Keratinocyte (primary cell): ENCODE data around the gene EGFR. TPM values are rescaled to one million over a fixed set of nuclear protein-coding genes. Genes with fewer than 3 reads are reported as not detected.

Experiments
- DNase-seq: peaks from one replicate; pipeline ENCODE4 v3.0.0-alpha.2; 2011; ENCODE audit warnings: low read depth, missing footprints, low spot score
- FAIRE-seq: peaks from 2 replicates; lab custom pipeline; 2011; peaks lifted over from hg19 to GRCh38; lab: Jason Lieb, UNC
- H2AFZ ChIP-seq: 2 replicates; pipeline ENCODE4 v1.6.0; 2012; ENCODE audit warnings: low read length, control low read depth, inconsistent platforms; ENCODE audit not compliant: control insufficient read depth
- H3K27ac ChIP-seq: 2 replicates; pipeline ENCODE4 v1.5.1; 2011; ENCODE audit warnings: low read length; ENCODE audit not compliant: control insufficient read depth, insufficient read depth
- H3K27me3 ChIP-seq: 3 replicates; pipeline ENCODE4 v1.6.0; 2011; ENCODE audit warnings: low read length; ENCODE audit not compliant: control insufficient read depth, insufficient read depth; ENCODE audit errors: extremely low read depth
- H3K36me3 ChIP-seq, 2 experiments: 2 replicates in 1 of 2; 3 replicates in 1 of 2; pipeline ENCODE4 v1.5.1; 2011; ENCODE audit warnings: low read length in 2 of 2, mild to moderate bottlenecking in 1 of 2; ENCODE audit not compliant: control insufficient read depth in 2 of 2, insufficient read depth in 2 of 2; ENCODE audit errors: extremely low read depth in 1 of 2
- H3K4me1 ChIP-seq: 3 replicates; pipeline ENCODE4 v1.5.1; 2011; ENCODE audit warnings: low read length; ENCODE audit not compliant: control insufficient read depth, insufficient read depth; ENCODE audit errors: extremely low read depth
- H3K4me2 ChIP-seq: 3 replicates; pipeline ENCODE4 v1.6.0; 2011; ENCODE audit warnings: low read depth, low read length; ENCODE audit not compliant: control insufficient read depth, insufficient read depth; ENCODE audit errors: extremely low read depth
- H3K4me3 ChIP-seq, 3 experiments: fragments of 200-600 bp in 1 of 3; sonication (generic) in 1 of 3; 2 replicates in 2 of 3; 3 replicates in 1 of 3; pipeline ENCODE4 v1.5.1; 2011 to 2016; ENCODE audit warnings: low read length in 3 of 3, mild to moderate bottlenecking in 3 of 3, control low read depth in 2 of 3, inconsistent platforms in 1 of 3, low read depth in 1 of 3, mixed read lengths in 1 of 3, mixed run types in 1 of 3, moderate library complexity in 1 of 3; ENCODE audit not compliant: control insufficient read depth in 2 of 3, insufficient read depth in 2 of 3; ENCODE audit errors: extremely low read depth in 1 of 3
- H3K79me2 ChIP-seq: 2 replicates; pipeline ENCODE4 v1.6.0; 2012; ENCODE audit warnings: low read length; ENCODE audit not compliant: control insufficient read depth, insufficient read depth
- H3K9ac ChIP-seq: 3 replicates; pipeline ENCODE4 v1.6.0; 2011; ENCODE audit warnings: low read length; ENCODE audit not compliant: control insufficient read depth, insufficient read depth; ENCODE audit errors: extremely low read depth
- H3K9me1 ChIP-seq: 3 replicates; pipeline ENCODE4 v1.6.0; 2011; ENCODE audit warnings: low read length; ENCODE audit not compliant: control insufficient read depth, insufficient read depth; ENCODE audit errors: extremely low read depth
- H3K9me3 ChIP-seq: 2 replicates; pipeline ENCODE4 v1.5.1; 2012; ENCODE audit warnings: low read depth, low read length; ENCODE audit not compliant: control insufficient read depth
- H4K20me1 ChIP-seq: 3 replicates; pipeline ENCODE4 v1.6.0; 2011; ENCODE audit warnings: low read length; ENCODE audit not compliant: control insufficient read depth, insufficient read depth; ENCODE audit errors: extremely low read depth
- EZH2 ChIP-seq: IDR thresholded peaks from one replicate; pipeline ENCODE4 v1.6.1; 2012; ENCODE audit warnings: inconsistent platforms, mild to moderate bottlenecking, low read length, moderate library complexity
- dilution Hi-C: fragments of 300-500 bp; cut with MboI; formaldehyde crosslinking; loops from one replicate; pipeline ENCODE4 v1.7.0; 2020; ENCODE audit warnings: low sequenced_read_pairs; ENCODE audit not compliant: extremely low pct_ligation_motif_present
- polyA plus RNA-seq, 5 experiments: library from polyadenylated mRNA; depleted of rRNA in 3 of 5; stranded (reverse) in 3 of 5; stranded (forward) in 1 of 5; unstranded in 1 of 5; fragments of >200 nt; gene quantifications; 1 replicate in 1 of 5; 2 replicates in 3 of 5; 3 replicates in 1 of 5; pipeline versions ENCODE4 v1.2.1 to v1.2.3, GENCODE V29; 2011 to 2012; ENCODE audit warnings: missing spikeins in 2 of 5, low read depth in 1 of 5, low replicate concordance in 1 of 5
- TF ChIP-seq, protein P1 (sequence below), 3 experiments: IDR thresholded peaks in 1 of 3; conservative IDR thresholded peaks in 1 of 3; optimal IDR thresholded peaks in 1 of 3; 2 replicates in 2 of 3; 3 replicates in 1 of 3; pipeline versions ENCODE3 to v1.5.1; 2011; ENCODE audit warnings: low read length in 3 of 3, mild to moderate bottlenecking in 3 of 3, moderate library complexity in 2 of 3, control low read depth in 1 of 3, inconsistent platforms in 1 of 3; ENCODE audit not compliant: insufficient read depth in 2 of 3; ENCODE audit errors: extremely low read depth in 1 of 3

The EGFR gene
- polyA plus RNA-seq, 1 donor (not counting 4 experiments of a cell fraction or from before 2014, with no cell fraction given), result 120 TPM

DNA sequence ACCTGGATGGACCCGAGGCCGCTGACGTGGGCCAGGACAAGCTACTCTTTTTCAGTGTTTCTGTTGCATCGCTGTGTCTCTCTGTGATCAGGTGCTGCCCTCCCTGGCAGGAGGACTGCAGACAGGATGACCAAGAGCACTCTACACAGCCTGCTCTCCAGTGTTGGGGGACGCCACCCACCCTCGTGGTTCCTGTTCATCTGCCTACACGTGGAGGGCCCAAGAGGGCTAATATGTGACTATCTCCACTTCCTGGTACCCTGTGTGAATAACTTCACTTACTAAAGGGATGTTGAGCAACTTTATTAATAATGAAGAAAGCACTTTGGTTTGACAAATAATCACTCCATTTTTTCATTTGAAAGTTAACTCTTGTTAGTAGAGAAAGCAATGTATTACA, 101.3 kb downstream of the EGFR start:
- Histone ChIP-seq H3K9ac (peak overlapping the region; percentile 40), H4K20me1 (peaks cover 6% of the 10 kb centered on the region), H2AFZ (no peak overlapping the region), H3K9me3 (no peaks in the 10 kb centered on the region), H3K4me3 (no peak overlapping the region), H3K9me1 (peaks cover 2% of the 10 kb centered on the region), H3K27me3 (no peaks in the 10 kb centered on the region), H3K79me2 (peaks cover 81% of the 10 kb centered on the region), H3K27ac (peak overlapping the region; percentile 90), H3K36me3 (peaks cover 12 to 31% of the 10 kb centered on the region in 2 experiments), H3K4me1 (peaks cover 74% of the 10 kb centered on the region), H3K4me2 (peak overlapping the region; percentile 58)
- no peak for DNase-seq
- no peak for TF ChIP-seq EZH2
- TF ChIP-seq, protein P1, sequence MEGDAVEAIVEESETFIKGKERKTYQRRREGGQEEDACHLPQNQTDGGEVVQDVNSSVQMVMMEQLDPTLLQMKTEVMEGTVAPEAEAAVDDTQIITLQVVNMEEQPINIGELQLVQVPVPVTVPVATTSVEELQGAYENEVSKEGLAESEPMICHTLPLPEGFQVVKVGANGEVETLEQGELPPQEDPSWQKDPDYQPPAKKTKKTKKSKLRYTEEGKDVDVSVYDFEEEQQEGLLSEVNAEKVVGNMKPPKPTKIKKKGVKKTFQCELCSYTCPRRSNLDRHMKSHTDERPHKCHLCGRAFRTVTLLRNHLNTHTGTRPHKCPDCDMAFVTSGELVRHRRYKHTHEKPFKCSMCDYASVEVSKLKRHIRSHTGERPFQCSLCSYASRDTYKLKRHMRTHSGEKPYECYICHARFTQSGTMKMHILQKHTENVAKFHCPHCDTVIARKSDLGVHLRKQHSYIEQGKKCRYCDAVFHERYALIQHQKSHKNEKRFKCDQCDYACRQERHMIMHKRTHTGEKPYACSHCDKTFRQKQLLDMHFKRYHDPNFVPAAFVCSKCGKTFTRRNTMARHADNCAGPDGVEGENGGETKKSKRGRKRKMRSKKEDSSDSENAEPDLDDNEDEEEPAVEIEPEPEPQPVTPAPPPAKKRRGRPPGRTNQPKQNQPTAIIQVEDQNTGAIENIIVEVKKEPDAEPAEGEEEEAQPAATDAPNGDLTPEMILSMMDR (optimal IDR thresholded peaks at IDR 0.05 in 1 of 3, IDR thresholded peaks at IDR 0.05 in 1 of 3, conservative IDR thresholded peaks at IDR 0.05 in 1 of 3; ENCODE audit: extremely low read depth in 1 of 3, insufficient read depth in 2 of 3, low read length in 3 of 3), result peak in 1 of 3 experiments; percentile 48
- FAIRE-seq, result no peak
- dilution Hi-C loops, result no loop called here

DNA sequence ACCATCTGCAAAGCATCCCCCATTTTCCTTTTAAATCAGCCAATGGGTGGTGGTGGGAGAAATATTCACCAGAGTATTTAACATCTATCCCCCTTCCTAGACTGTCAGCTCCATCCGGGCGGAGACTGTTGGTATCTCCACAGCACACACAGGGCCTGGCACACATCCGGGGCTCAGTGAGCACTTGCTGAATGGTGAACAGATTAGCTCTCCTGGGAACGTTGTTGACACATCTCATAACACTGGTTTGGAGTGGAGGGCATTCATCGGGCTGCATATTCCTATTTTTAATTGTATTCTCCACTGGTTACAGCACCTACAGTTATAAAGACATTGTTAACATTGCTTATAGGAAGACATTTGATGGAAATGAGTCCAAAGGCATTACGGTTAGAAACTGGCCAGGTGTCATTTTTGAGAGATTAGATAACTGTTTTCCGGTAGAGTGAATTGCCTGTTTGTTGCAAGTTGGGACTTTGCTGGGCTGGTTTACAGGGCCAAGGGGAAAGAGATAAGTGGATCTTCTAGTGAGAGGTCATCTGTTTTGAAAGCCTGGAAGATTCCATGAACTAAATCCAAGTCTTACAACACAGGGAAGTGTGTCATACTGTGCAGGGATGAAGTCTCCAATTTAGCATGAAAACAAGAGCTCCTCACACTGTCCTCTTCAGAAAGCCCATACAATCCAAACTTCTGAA, 101.8 kb downstream of the EGFR start:
- peaks cover 4% of the 10 kb centered on the region for H4K20me1 ChIP-seq
- dilution Hi-C loops, result no loop called here
- no peak for DNase-seq
- peak overlapping the region; percentile 58 for H3K4me2 ChIP-seq
- FAIRE-seq, result peak; percentile 91
- no peaks in the 10 kb centered on the region for H3K9me3 ChIP-seq
- H3K27me3 ChIP-seq, result no peaks in the 10 kb centered on the region
- H3K9ac ChIP-seq, result peak overlapping the region; percentile 65
- peak overlapping the region; percentile 90 for H3K27ac ChIP-seq
- H3K4me1 ChIP-seq, result peaks cover 80% of the 10 kb centered on the region
- H2AFZ ChIP-seq, result no peak overlapping the region
- peaks cover 80% of the 10 kb centered on the region for H3K79me2 ChIP-seq
- H3K36me3 ChIP-seq, result peaks cover 11 to 35% of the 10 kb centered on the region in 2 experiments
- no peak overlapping the region for H3K4me3 ChIP-seq
- H3K9me1 ChIP-seq, result peaks cover 2% of the 10 kb centered on the region
- TF ChIP-seq EZH2, result no peak
- TF ChIP-seq, protein P1 (optimal IDR thresholded peaks at IDR 0.05 in 1 of 3, IDR thresholded peaks at IDR 0.05 in 1 of 3, conservative IDR thresholded peaks at IDR 0.05 in 1 of 3; ENCODE audit: extremely low read depth in 1 of 3, insufficient read depth in 2 of 3, low read length in 3 of 3), result no peak
